A673 (cell line): ENCODE measurements around the gene FBXO11. TPM values are rescaled to one million over a fixed set of nuclear protein-coding genes. Genes with fewer than 3 reads are reported as not detected.

Source experiments
- BruUV-seq: library from RNA; stranded (reverse); fragments of 400-500 nt; replicated peaks from 2 replicates; lab custom pipeline; 2021; lab: Mats Ljungman, UMichigan
- CTCF ChIA-PET: fragments of 300-600 bp; sonication (Branson Sonifier 250); formaldehyde crosslinking; loops from one replicate; lab custom pipeline; 2022; ENCODE audit warnings: antibody characterized with exemption; lab: Charles Lee
- POLR2A ChIA-PET: fragments of 300-600 bp; sonication (Branson Sonifier 250); formaldehyde crosslinking; loops from one replicate; lab custom pipeline; 2022; ENCODE audit warnings: antibody characterized with exemption; ENCODE audit not compliant: low non-redundant PET; lab: Charles Lee
- DNase-seq: peaks from one replicate; pipeline ENCODE4 v3.0.0-alpha.2; 2015; ENCODE audit warnings: low spot score
- H3K27ac ChIP-seq: fragments of 200-600 bp; sonication (generic); 2 replicates; pipeline ENCODE4 v1.5.1; 2016; ENCODE audit warnings: mixed run types, low read depth, mild to moderate bottlenecking, mixed read lengths, antibody characterized with exemption, low read length; ENCODE audit not compliant: poor library complexity, severe bottlenecking
- H3K27me3 ChIP-seq: fragments of 200-600 bp; sonication (generic); replicated peaks from 2 replicates; pipeline ENCODE4 v1.6.1; 2017; ENCODE audit warnings: mixed run types, low read depth, mild to moderate bottlenecking, mixed read lengths, antibody characterized with exemption, low read length; ENCODE audit not compliant: insufficient read depth, poor library complexity
- H3K36me3 ChIP-seq: fragments of 200-600 bp; sonication (generic); 2 replicates; pipeline ENCODE4 v1.6.1; 2016; ENCODE audit warnings: mixed run types, mild to moderate bottlenecking, mixed read lengths, antibody characterized with exemption, low read length; ENCODE audit not compliant: insufficient read depth, poor library complexity, severe bottlenecking
- H3K4me1 ChIP-seq: fragments of 200-600 bp; sonication (generic); 2 replicates; pipeline ENCODE4 v1.6.1; 2017; ENCODE audit warnings: mixed run types, mild to moderate bottlenecking, mixed read lengths, antibody characterized with exemption, low read length; ENCODE audit not compliant: insufficient read depth, poor library complexity, severe bottlenecking
- H3K4me3 ChIP-seq: fragments of 200-600 bp; sonication (generic); 2 replicates; pipeline ENCODE4 v1.5.1; 2016; ENCODE audit warnings: low read depth, mixed run types, mild to moderate bottlenecking, mixed read lengths, low read length; ENCODE audit not compliant: poor library complexity, severe bottlenecking
- H3K9me3 ChIP-seq: fragments of 200-600 bp; sonication (generic); 2 replicates; pipeline ENCODE4 v1.6.1; 2016; ENCODE audit warnings: mixed run types, low read depth, mild to moderate bottlenecking, mixed read lengths, antibody characterized with exemption, low read length; ENCODE audit not compliant: poor library complexity, severe bottlenecking
- CTCF ChIP-seq: fragments of 300-800, 200-600 bp; sonication (generic); conservative IDR thresholded peaks from 2 replicates; pipeline ENCODE4 v1.5.1; 2017; ENCODE audit warnings: low read depth, mild to moderate bottlenecking, antibody characterized with exemption, low read length, moderate library complexity, mixed read lengths
- EZH2 ChIP-seq: fragments of 200-600 bp; sonication (generic); IDR thresholded peaks from 2 replicates; pipeline ENCODE4 v1.6.1; 2017; ENCODE audit warnings: borderline replicate concordance, low read depth, mild to moderate bottlenecking, mixed read lengths, antibody characterized with exemption, low read length; ENCODE audit not compliant: poor library complexity, severe bottlenecking
- intact Hi-C: fragments of 100-400 bp; cut with micrococcal nuclease; formaldehyde crosslinking; loops from one replicate; pipeline ENCODE4 v1.10.0; 2022; ENCODE audit not compliant: unreplicated experiment
- total RNA-seq: library from RNA; stranded (reverse); gene quantifications from 2 replicates; pipeline ENCODE4 v1.2.3, GENCODE V29; 2021

FBXO11 gene
- total RNA-seq, 1 experiment from 2014 or later, result 84.0 TPM

- ChIA-PET POLR2A (no interaction called here), CTCF (no interaction called here)
- H3K36me3 ChIP-seq, result no peaks in the 10 kb centered on the region
- H3K9me3 ChIP-seq, result no peaks in the 10 kb centered on the region
- H3K4me3 ChIP-seq, result no peak overlapping the region
- no peak overlapping the region for H3K27ac ChIP-seq
- BruUV-seq, result no TSS peak
- H3K27me3 ChIP-seq, result no peaks in the 10 kb centered on the region
- intact Hi-C loops, result no loop called here
- peaks cover 30% of the 10 kb centered on the region for H3K4me1 ChIP-seq
- TF ChIP-seq EZH2 (no peak), CTCF (no peak)
- DNase-seq, result no peak
These were observed 56.9 kb downstream of the FBXO11 start for GRCh38 chr2:47849368-47849767.

GRCh38 chr2:47844162-47844561 lies 62.1 kb downstream of the FBXO11 start:
- no peak overlapping the region for H3K4me3 ChIP-seq
- no TSS peak for BruUV-seq
- CTCF ChIA-PET, result no interaction called here
- POLR2A ChIA-PET, result no interaction called here
- no peaks in the 10 kb centered on the region for H3K27me3 ChIP-seq
- intact Hi-C loops, result no loop called here
- no peak for DNase-seq
- H3K27ac ChIP-seq, result no peak overlapping the region
- TF ChIP-seq EZH2 (no peak), CTCF (no peak)
- peaks cover 5% of the 10 kb centered on the region for H3K36me3 ChIP-seq
- no peaks in the 10 kb centered on the region for H3K9me3 ChIP-seq
- peaks cover 12% of the 10 kb centered on the region for H3K4me1 ChIP-seq

- Histone ChIP-seq H3K27ac (no peak overlapping the region), H3K9me3 (no peaks in the 10 kb centered on the region), H3K27me3 (no peaks in the 10 kb centered on the region), H3K4me3 (no peak overlapping the region), H3K36me3 (peaks cover 13% of the 10 kb centered on the region), H3K4me1 (peaks cover 12% of the 10 kb centered on the region)
- intact Hi-C loops, result no loop called here
- BruUV-seq, result no TSS peak
- CTCF ChIA-PET, result no interaction called here
- no peak for DNase-seq
- TF ChIP-seq CTCF (no peak), EZH2 (no peak)
- POLR2A ChIA-PET, result no interaction called here
These were observed 62.9 kb downstream of the FBXO11 start for GRCh38 chr2:47843407-47843806.
